Activated T-cell treated with anti-CD3 and anti-CD28 coated beads for 48 hours (primary cell): ENCODE results near the gene LUZP2.

Experiments used
- DNase-seq: peaks from one replicate; pipeline ENCODE4 v3.0.0-alpha.2; 2020; ENCODE audit warnings: low read depth

The LUZP2 gene

GRCh38 chr11:24567380-24567779 is 70.5 kb downstream of the LUZP2 start:
- no peak for DNase-seq

- no peak for DNase-seq
Observed at GRCh38 chr11:24572376-24572775, 75.5 kb downstream of the LUZP2 start.

GRCh38 chr11:24574461-24574860 is 77.6 kb downstream of the LUZP2 start:
- no peak for DNase-seq

GRCh38 chr11:24575392-24575791 is 78.5 kb downstream of the LUZP2 start:
- no peak for DNase-seq

- DNase-seq = no peak
Observed at GRCh38 chr11:24585192-24585591, 88.3 kb downstream of the LUZP2 start.

GRCh38 chr11:24587635-24588034 is 90.8 kb downstream of the LUZP2 start:
- DNase-seq = no peak

- no peak for DNase-seq
Observed at GRCh38 chr11:24588081-24588480, 91.2 kb downstream of the LUZP2 start.

GRCh38 chr11:24589064-24589463 is 92.2 kb downstream of the LUZP2 start:
- no peak for DNase-seq

GRCh38 chr11:24591283-24591682 is 94.4 kb downstream of the LUZP2 start:
- no peak for DNase-seq

GRCh38 chr11:24592360-24592759 is 95.5 kb downstream of the LUZP2 start:
- no peak for DNase-seq

GRCh38 chr11:24593332-24593731 is 96.5 kb downstream of the LUZP2 start:
- DNase-seq = no peak

- no peak for DNase-seq
Observed at GRCh38 chr11:24594401-24594800, 97.5 kb downstream of the LUZP2 start.

- no peak for DNase-seq
Observed at GRCh38 chr11:24598641-24599040, 101.8 kb downstream of the LUZP2 start.

GRCh38 chr11:24609192-24610119 is 112.6 kb downstream of the LUZP2 start:
- no peak for DNase-seq

GRCh38 chr11:24615451-24616160 is 118.8 kb downstream of the LUZP2 start:
- DNase-seq = no peak

- DNase-seq = no peak
Observed at GRCh38 chr11:24617856-24618255, 121.0 kb downstream of the LUZP2 start.

- no peak for DNase-seq
Observed at GRCh38 chr11:24619900-24620299, 123.0 kb downstream of the LUZP2 start.

- no peak for DNase-seq
Observed at GRCh38 chr11:24622262-24622661, 125.4 kb downstream of the LUZP2 start.

GRCh38 chr11:24623121-24623520 is 126.3 kb downstream of the LUZP2 start:
- DNase-seq = no peak

GRCh38 chr11:24624432-24624831 is 127.6 kb downstream of the LUZP2 start:
- DNase-seq = no peak

GRCh38 chr11:24625975-24626374 is 129.1 kb downstream of the LUZP2 start:
- no peak for DNase-seq

- DNase-seq = no peak
Observed at GRCh38 chr11:24628224-24628776, 131.4 kb downstream of the LUZP2 start.

- no peak for DNase-seq
Observed at GRCh38 chr11:24634606-24635160, 137.8 kb downstream of the LUZP2 start.
